K562 (cell line): ENCODE measurements around the gene ADAMTSL3. TPM values are rescaled to one million over a fixed set of nuclear protein-coding genes. Genes with fewer than 3 reads are reported as not detected.

ENCODE experiments used
- ATAC-seq: fragments of 200-7000 bp; cut with Tn5 transposase; 3 replicates; pipeline ENCODE4 v1.9.1; 2020; ENCODE audit warnings: moderate library complexity
- BruUV-seq: library from RNA; stranded (reverse); fragments of 400-500 nt; replicated peaks from 2 replicates; lab custom pipeline; 2021; lab: Mats Ljungman, UMichigan
- CTCF ChIA-PET: fragments of 300-600 bp; formaldehyde crosslinking; extraction: SDS; loops from one replicate; lab custom pipeline; 2021; ENCODE audit warnings: low intra/inter-chr PET ratio; lab: Yijun Ruan, JAX
- POLR2A ChIA-PET: fragments of 300-600, 350-650 bp; sonication (Branson Sonifier 250); formaldehyde crosslinking; extraction: SDS; loops from one replicate; lab custom pipeline; 2021; ENCODE audit warnings: antibody characterized with exemption, inconsistent platforms; lab: Yijun Ruan, JAX
- DNase-seq, 4 experiments: peaks; one replicate each; pipeline versions ENCODE4 v3.0.0 to v3.0.0-alpha.2; 2011 to 2018; ENCODE audit warnings: low spot score in 3 of 4, mixed read lengths in 3 of 4; ENCODE audit errors: extremely low read depth in 1 of 4
- FAIRE-seq: peaks from 2 replicates; lab custom pipeline; 2011; peaks lifted over from hg19 to GRCh38; lab: Jason Lieb, UNC
- H2AFZ ChIP-seq: 2 replicates; pipeline ENCODE4 v1.6.0; 2011; ENCODE audit warnings: low read depth, low read length, control low read depth, inconsistent platforms
- H3K27ac ChIP-seq: fragments of 200-600 bp; 3 replicates; pipeline ENCODE4 v1.8.0; 2011; ENCODE audit warnings: low read depth, mild to moderate bottlenecking, control low read depth, inconsistent platforms, low read length, moderate library complexity, mixed read lengths; ENCODE audit errors: extremely low read depth
- H3K27me3 ChIP-seq, 2 experiments: fragments of 300-600 bp in 1 of 2; 2 replicates in 1 of 2; 3 replicates in 1 of 2; pipeline versions ENCODE4 v1.6.0 to v1.8.0; 2011; ENCODE audit warnings: inconsistent platforms in 2 of 2, low read length in 2 of 2, mild to moderate bottlenecking in 1 of 2, mixed read lengths in 1 of 2, moderate library complexity in 1 of 2; ENCODE audit not compliant: control insufficient read depth in 2 of 2, insufficient read depth in 2 of 2
- H3K36me3 ChIP-seq: fragments of 300-600 bp; 3 replicates; pipeline ENCODE4 v1.8.0; 2011; ENCODE audit warnings: mild to moderate bottlenecking, low read length, inconsistent platforms; ENCODE audit not compliant: control insufficient read depth, insufficient read depth
- H3K4me1 ChIP-seq, 2 experiments: fragments of 200-600 bp in 1 of 2; replicated peaks in 1 of 2; 2 replicates in 1 of 2; 3 replicates in 1 of 2; pipeline versions ENCODE4 v1.5.1 to v1.8.0; 2011; ENCODE audit warnings: inconsistent platforms in 2 of 2, low read length in 2 of 2, mild to moderate bottlenecking in 1 of 2, mixed read lengths in 1 of 2, moderate library complexity in 1 of 2; ENCODE audit not compliant: control insufficient read depth in 2 of 2, insufficient read depth in 2 of 2
- H3K4me2 ChIP-seq: 2 replicates; pipeline ENCODE4 v1.6.1; 2011; ENCODE audit warnings: low read length, control low read depth, inconsistent platforms, mixed read lengths; ENCODE audit not compliant: insufficient read depth
- H3K4me3 ChIP-seq: fragments of 200-600 bp; sonication (generic), shearing (Covaris generic); 2 replicates; pipeline ENCODE4 v1.5.1; 2016; ENCODE audit warnings: control low read depth, inconsistent platforms
- H3K79me2 ChIP-seq: fragments of 200-600 bp; 3 replicates; pipeline ENCODE4 v1.8.0; 2011; ENCODE audit warnings: low read length, inconsistent platforms; ENCODE audit not compliant: control insufficient read depth, insufficient read depth
- H3K9ac ChIP-seq, 2 experiments: 2 replicates each; pipeline versions ENCODE4 v1.6.0 to v1.6.1; 2011; ENCODE audit warnings: low read depth in 2 of 2, low read length in 2 of 2, control low read depth in 1 of 2, inconsistent platforms in 1 of 2, mild to moderate bottlenecking in 1 of 2, mixed read lengths in 1 of 2; ENCODE audit not compliant: insufficient read depth in 1 of 2
- H3K9me1 ChIP-seq: one replicate; pipeline ENCODE4 v1.6.0; 2011; ENCODE audit warnings: inconsistent platforms, mild to moderate bottlenecking, low read length, moderate library complexity; ENCODE audit not compliant: control insufficient read depth, insufficient read depth
- H3K9me3 ChIP-seq: replicated peaks from 2 replicates; pipeline ENCODE4 v1.5.1; 2011; ENCODE audit warnings: low read depth, low read length, inconsistent platforms; ENCODE audit not compliant: control insufficient read depth, insufficient read depth
- H4K20me1 ChIP-seq: replicated peaks from 2 replicates; pipeline ENCODE4 v1.6.1; 2011; ENCODE audit warnings: low read length, inconsistent platforms, mixed read lengths; ENCODE audit not compliant: control insufficient read depth, insufficient read depth
- DDX20 ChIP-seq: fragments of 450-650 bp; IDR thresholded peaks from 2 replicates; pipeline ENCODE4 v1.6.1; 2016; ENCODE audit warnings: missing genetic modification characterization, low read depth, mild to moderate bottlenecking, missing compliant biosample characterization, moderate library complexity
- ELF1 ChIP-seq: fragments of 200-800 bp; sonication (Bioruptor generic); IDR thresholded peaks from 2 replicates; pipeline ENCODE4 v1.6.1; 2016; ENCODE audit warnings: missing genetic modification characterization, missing compliant biosample characterization
- GTF2A2 ChIP-seq: IDR thresholded peaks from 2 replicates; pipeline ENCODE4 v1.6.1; 2016; ENCODE audit warnings: mild to moderate bottlenecking, missing genetic modification characterization, missing compliant biosample characterization
- NEUROD1 ChIP-seq: fragments of 150-350 bp; IDR thresholded peaks from 2 replicates; pipeline ENCODE4 v1.6.1; 2014; ENCODE audit warnings: borderline replicate concordance, low read length, low read depth; ENCODE audit not compliant: partially characterized antibody
- POLR2AphosphoS2 ChIP-seq: IDR thresholded peaks from 2 replicates; pipeline ENCODE4 v1.6.1; 2012; ENCODE audit warnings: low read length, improper control_type of control experiment
- POLR2AphosphoS5 ChIP-seq: IDR thresholded peaks from 2 replicates; pipeline ENCODE4 v1.6.1; 2011; ENCODE audit warnings: mild to moderate bottlenecking, low read depth, low read length, moderate library complexity; ENCODE audit not compliant: control insufficient read depth, insufficient read depth
- THRB ChIP-seq: fragments of 450-650 bp; formaldehyde crosslinking; conservative IDR thresholded peaks from 2 replicates; pipeline ENCODE4 v1.4.0; 2022; ENCODE audit warnings: mild to moderate bottlenecking, missing genetic modification characterization
- ZMIZ1 ChIP-seq, 2 experiments: fragments of 150-350 bp in 1 of 2; IDR thresholded peaks; 2 replicates each; pipeline ENCODE4 v1.6.1; 2012 to 2016; ENCODE audit warnings: low read depth in 2 of 2, low read length in 2 of 2, mild to moderate bottlenecking in 1 of 2, moderate library complexity in 1 of 2
- ZNF407 ChIP-seq: fragments of 450-650 bp; IDR thresholded peaks from 2 replicates; pipeline ENCODE4 v1.6.1; 2016; ENCODE audit warnings: low read depth
- ZNF785 ChIP-seq: fragments of 250-450 bp; sonication (Bioruptor Pico); IDR thresholded peaks from 2 replicates; pipeline ENCODE4 v1.4.0; 2020; ENCODE audit warnings: mild to moderate bottlenecking
- in situ Hi-C: fragments of 300-500 bp; cut with MboI; formaldehyde crosslinking; loops from 4 replicates; pipeline ENCODE4 v1.15.0; 2018; ENCODE audit warnings: inconsistent platforms, mixed read lengths
- intact Hi-C: fragments of 100-400 bp; cut with micrococcal nuclease; formaldehyde crosslinking; loops from 2 replicates; pipeline ENCODE4 v1.14.2; 2022
- polyA plus RNA-seq, 8 experiments: library from polyadenylated mRNA; depleted of rRNA in 4 of 8; stranded (reverse) in 5 of 8; unstranded in 3 of 8; fragments of >200 nt; fragmentation: Nextera tagmentation in 2 of 8; fragmentation: Illumina TruSeq in 1 of 8; extraction: Ambion mirVana in 2 of 8; extraction: Trizol in 1 of 8; gene quantifications; 2 replicates each; pipeline versions ENCODE4 v1.2.1 to v1.2.3, GENCODE V29; 2011 to 2014; ENCODE audit warnings: inconsistent platforms in 1 of 8, missing spikeins in 1 of 8
- total RNA-seq, 7 experiments: library from RNA; depleted of rRNA in 6 of 7; stranded (reverse); fragments of >200 nt in 6 of 7; fragmentation: Illumina TruSeq in 2 of 7; extraction: Trizol in 2 of 7; gene quantifications; 2 replicates each; pipeline versions ENCODE4 v1.2.1 to v1.2.3, GENCODE V29; 2011 to 2021; ENCODE audit warnings: low replicate concordance in 1 of 7

ADAMTSL3 gene
- total and polyA plus RNA-seq, 9 of the 15 experiments (the other 6 are each of a cell fraction or from before 2014, with no cell fraction given): 0.01 to 0.18 (median 0.07) TPM; not detected in 3

- no peak overlapping the region for H3K4me2 ChIP-seq
- H3K4me3 ChIP-seq: no peak overlapping the region
- DNase-seq: no peak
- peaks cover 0 to 8% of the 10 kb centered on the region in 2 experiments; a peak in 2 of 5 replicates for H3K27me3 ChIP-seq
- no peak overlapping the region for H3K27ac ChIP-seq
- no peaks in the 10 kb centered on the region for H3K9me1 ChIP-seq
- H4K20me1 ChIP-seq: no peaks in the 10 kb centered on the region
- ChIA-PET CTCF (no interaction called here), POLR2A (no interaction called here)
- no TSS peak for BruUV-seq
- H3K9ac ChIP-seq: no peak overlapping the region
- no peaks in the 10 kb centered on the region for H3K79me2 ChIP-seq
- FAIRE-seq: no peak
- H3K36me3 ChIP-seq: no peaks in the 10 kb centered on the region
- H3K4me1 ChIP-seq: no peaks in the 10 kb centered on the region; a peak in 1 of 5 replicates
- in situ Hi-C loops: no loop called here
- H3K9me3 ChIP-seq: no peaks in the 10 kb centered on the region
- intact Hi-C loops: no loop called here
- no peak overlapping the region for H2AFZ ChIP-seq
- ATAC-seq: no peak
- TF ChIP-seq ZMIZ1 (IDR thresholded peaks at IDR 0.05; ENCODE audit: low read depth in 2 of 2, low read length in 2 of 2) (no peak), POLR2AphosphoS5 (no peak), ELF1 (tag) (no peak), GTF2A2 (tag) (no peak), THRB (no peak), POLR2AphosphoS2 (no peak), NEUROD1 (no peak), ZNF407 (no peak), DDX20 (tag) (no peak), ZNF785 (CRISPR knock-in tag) (no peak)
Observed at GRCh38 chr15:83977992-83978391, 324.1 kb downstream of the ADAMTSL3 start.
